Measurements from ENCODE around the gene ZNF394. TPM values are rescaled to one million over a fixed set of nuclear protein-coding genes. Genes with fewer than 3 reads are reported as not detected.
"Not testable (repeated sequence)": the region's sequence is repeated elsewhere in the genome, so short reads cannot be mapped to it uniquely, and the experiment has no call there.

The ZNF394 gene
- 13.0 TPM for polyA plus RNA-seq (2013, experiment 1 of 2)
- 13.3 TPM for polyA plus RNA-seq (2013, experiment 2 of 2)

- peaks cover 8% of the 10 kb centered on the region; the same call in 1 of the 2 replicates for H3K4me1 ChIP-seq (ENCODE audit: insufficient read depth, low read length)
- WGBS, result under 1% methylated on average over 68 of the region's 68 CpGs
Measured at GRCh38 chr7:99499721-99500636, at the start of gene ZNF394. ZNF394 (minus strand) TSS chr7:99500281; CDS start chr7:99500093, 188 bp downstream.

GRCh38 chr7:99549545-99549944 is 49.5 kb upstream of the ZNF394 start:
- H3K27ac ChIP-seq (ENCODE audit: low read depth, low read length); H3K4me3 ChIP-seq (ENCODE audit: low read length); H3K9me3 ChIP-seq (ENCODE audit: insufficient read depth, low read depth, low read length); H3K9ac ChIP-seq (ENCODE audit: low read depth, low read length); H3K4me1 ChIP-seq (ENCODE audit: insufficient read depth, low read length); H3K27me3 ChIP-seq (ENCODE audit: insufficient read depth, low read length): not testable (repeated sequence)
- WGBS, result no CpG with 5 or more reads among the region's 2 CpGs
- H3K36me3 ChIP-seq (ENCODE audit: insufficient read depth, low read length), result peaks cover 27% of the 10 kb centered on the region

More at GRCh38 chr7:99499721-99500636, at the start of gene ZNF394:
- H3K27me3 ChIP-seq (ENCODE audit: insufficient read depth, low read length), result no peaks in the 10 kb centered on the region
- peaks cover 13% of the 10 kb centered on the region; the same call in 1 of the 2 replicates for H3K36me3 ChIP-seq (ENCODE audit: insufficient read depth, low read length)
- H3K9me3 ChIP-seq (ENCODE audit: insufficient read depth, low read depth, low read length), result no peaks in the 10 kb centered on the region
- H3K4me3 ChIP-seq (ENCODE audit: low read length), result peak within 1 kb of the TSS; percentile 84
- H3K9ac ChIP-seq (ENCODE audit: low read depth, low read length), result peak within 1 kb of the TSS; percentile 82
- peak within 1 kb of the TSS; percentile 89; the same call in 1 of the 2 replicates for H3K27ac ChIP-seq (ENCODE audit: low read depth, low read length)

GRCh38 chr7:99545308-99545707 is 45.2 kb upstream of the ZNF394 start:
- H3K27me3 ChIP-seq (ENCODE audit: insufficient read depth, low read length); H3K4me1 ChIP-seq (ENCODE audit: insufficient read depth, low read length); H3K27ac ChIP-seq (ENCODE audit: low read depth, low read length); H3K4me3 ChIP-seq (ENCODE audit: low read length); H3K9ac ChIP-seq (ENCODE audit: low read depth, low read length): not testable (repeated sequence)
- H3K9me3 ChIP-seq (ENCODE audit: insufficient read depth, low read depth, low read length), result peaks cover 20% of the 10 kb centered on the region
- peaks cover 23% of the 10 kb centered on the region for H3K36me3 ChIP-seq (ENCODE audit: insufficient read depth, low read length)
- 96% methylated on average over 5 of the region's 5 CpGs for WGBS

- no peaks in the 10 kb centered on the region for H3K4me1 ChIP-seq (ENCODE audit: insufficient read depth, low read length)
- H3K36me3 ChIP-seq (ENCODE audit: insufficient read depth, low read length), result peaks cover 23% of the 10 kb centered on the region
- H3K4me3 ChIP-seq (ENCODE audit: low read length), result no peak overlapping the region
- H3K27me3 ChIP-seq (ENCODE audit: insufficient read depth, low read length), result no peaks in the 10 kb centered on the region
- peaks cover 24% of the 10 kb centered on the region for H3K9me3 ChIP-seq (ENCODE audit: insufficient read depth, low read depth, low read length)
- no peak overlapping the region for H3K9ac ChIP-seq (ENCODE audit: low read depth, low read length)
- WGBS, result 96% methylated on average over 6 of the region's 6 CpGs
- no peak overlapping the region for H3K27ac ChIP-seq (ENCODE audit: low read depth, low read length)
Measured at GRCh38 chr7:99543916-99544315, 43.8 kb upstream of the ZNF394 start.

- Histone ChIP-seq H3K4me3 (ENCODE audit: low read length) (no peak overlapping the region), H3K27ac (ENCODE audit: low read depth, low read length) (no peak overlapping the region), H3K27me3 (ENCODE audit: insufficient read depth, low read length) (no peaks in the 10 kb centered on the region), H3K36me3 (ENCODE audit: insufficient read depth, low read length) (peaks cover 19% of the 10 kb centered on the region), H3K9me3 (ENCODE audit: insufficient read depth, low read depth, low read length) (peaks cover 24% of the 10 kb centered on the region), H3K4me1 (ENCODE audit: insufficient read depth, low read length) (no peaks in the 10 kb centered on the region), H3K9ac (ENCODE audit: low read depth, low read length) (no peak overlapping the region)
- WGBS, result 96% methylated on average over 34 of the region's 34 CpGs
Measured at GRCh38 chr7:99543081-99543671, 43.1 kb upstream of the ZNF394 start.

- Histone ChIP-seq H3K9me3 (ENCODE audit: insufficient read depth, low read depth, low read length) (peaks cover 19% of the 10 kb centered on the region), H3K27ac (ENCODE audit: low read depth, low read length) (no peak overlapping the region), H3K4me3 (ENCODE audit: low read length) (no peak overlapping the region), H3K9ac (ENCODE audit: low read depth, low read length) (no peak overlapping the region), H3K4me1 (ENCODE audit: insufficient read depth, low read length) (no peaks in the 10 kb centered on the region), H3K27me3 (ENCODE audit: insufficient read depth, low read length) (no peaks in the 10 kb centered on the region), H3K36me3 (ENCODE audit: insufficient read depth, low read length) (no peaks in the 10 kb centered on the region; the same call in 1 of the 2 replicates)
- 93% methylated on average over 9 of the region's 9 CpGs for WGBS
Measured at GRCh38 chr7:99541212-99541611, 41.1 kb upstream of the ZNF394 start.

- peaks cover 19% of the 10 kb centered on the region for H3K9me3 ChIP-seq (ENCODE audit: insufficient read depth, low read depth, low read length)
- H3K9ac ChIP-seq (ENCODE audit: low read depth, low read length), result no peak overlapping the region
- H3K4me1 ChIP-seq (ENCODE audit: insufficient read depth, low read length), result no peaks in the 10 kb centered on the region
- H3K27ac ChIP-seq (ENCODE audit: low read depth, low read length), result no peak overlapping the region
- WGBS, result 95% methylated on average over 4 of the region's 5 CpGs
- no peaks in the 10 kb centered on the region for H3K27me3 ChIP-seq (ENCODE audit: insufficient read depth, low read length)
- no peak overlapping the region for H3K4me3 ChIP-seq (ENCODE audit: low read length)
- no peaks in the 10 kb centered on the region for H3K36me3 ChIP-seq (ENCODE audit: insufficient read depth, low read length)
Measured at GRCh38 chr7:99540542-99540941, 40.5 kb upstream of the ZNF394 start.

GRCh38 chr7:99539213-99539811 is 39.2 kb upstream of the ZNF394 start:
- peaks cover 25% of the 10 kb centered on the region for H3K9me3 ChIP-seq (ENCODE audit: insufficient read depth, low read depth, low read length)
- 87% methylated on average over 7 of the region's 7 CpGs for WGBS
- H3K27ac ChIP-seq (ENCODE audit: low read depth, low read length), result no peak overlapping the region
- H3K4me3 ChIP-seq (ENCODE audit: low read length), result no peak overlapping the region
- no peaks in the 10 kb centered on the region for H3K36me3 ChIP-seq (ENCODE audit: insufficient read depth, low read length)
- no peaks in the 10 kb centered on the region for H3K27me3 ChIP-seq (ENCODE audit: insufficient read depth, low read length)
- H3K4me1 ChIP-seq (ENCODE audit: insufficient read depth, low read length), result no peaks in the 10 kb centered on the region
- H3K9ac ChIP-seq (ENCODE audit: low read depth, low read length), result no peak overlapping the region

GRCh38 chr7:99535667-99536066 is 35.6 kb upstream of the ZNF394 start:
- 96% methylated on average over 2 of the region's 2 CpGs for WGBS
- H3K36me3 ChIP-seq (ENCODE audit: insufficient read depth, low read length), result peaks cover 28% of the 10 kb centered on the region
- H3K9me3 ChIP-seq (ENCODE audit: insufficient read depth, low read depth, low read length), result peaks cover 47% of the 10 kb centered on the region

GRCh38 chr7:99531354-99531765 is 31.3 kb upstream of the ZNF394 start:
- H3K9me3 ChIP-seq (ENCODE audit: insufficient read depth, low read depth, low read length), result peaks cover 60% of the 10 kb centered on the region

More at GRCh38 chr7:99535667-99536066, 35.6 kb upstream of the ZNF394 start:
- Histone ChIP-seq H3K4me3 (ENCODE audit: low read length) (no peak overlapping the region), H3K27ac (ENCODE audit: low read depth, low read length) (no peak overlapping the region), H3K9ac (ENCODE audit: low read depth, low read length) (no peak overlapping the region), H3K27me3 (ENCODE audit: insufficient read depth, low read length) (no peaks in the 10 kb centered on the region), H3K4me1 (ENCODE audit: insufficient read depth, low read length) (no peaks in the 10 kb centered on the region)

More at GRCh38 chr7:99531354-99531765, 31.3 kb upstream of the ZNF394 start:
- Histone ChIP-seq H3K9ac (ENCODE audit: low read depth, low read length) (no peak overlapping the region), H3K27me3 (ENCODE audit: insufficient read depth, low read length) (no peaks in the 10 kb centered on the region), H3K27ac (ENCODE audit: low read depth, low read length) (no peak overlapping the region), H3K4me3 (ENCODE audit: low read length) (no peak overlapping the region), H3K4me1 (ENCODE audit: insufficient read depth, low read length) (no peaks in the 10 kb centered on the region), H3K36me3 (ENCODE audit: insufficient read depth, low read length) (peaks cover 63% of the 10 kb centered on the region)
- WGBS, result 96% methylated on average over 11 of the region's 12 CpGs

Data from HUES64 (cell line).